Keratinocyte (primary cell): ENCODE measurements around the gene CES2.

Source experiments
- EZH2 ChIP-seq: IDR thresholded peaks from one replicate; pipeline ENCODE4 v1.6.1; 2012; ENCODE audit warnings: inconsistent platforms, mild to moderate bottlenecking, low read length, moderate library complexity
- TF ChIP-seq, protein P1 (sequence below), 3 experiments: IDR thresholded peaks in 1 of 3; conservative IDR thresholded peaks in 1 of 3; optimal IDR thresholded peaks in 1 of 3; 2 replicates in 2 of 3; 3 replicates in 1 of 3; pipeline versions ENCODE3 to v1.5.1; 2011; ENCODE audit warnings: low read length in 3 of 3, mild to moderate bottlenecking in 3 of 3, moderate library complexity in 2 of 3, control low read depth in 1 of 3, inconsistent platforms in 1 of 3; ENCODE audit not compliant: insufficient read depth in 2 of 3; ENCODE audit errors: extremely low read depth in 1 of 3

DNA sequence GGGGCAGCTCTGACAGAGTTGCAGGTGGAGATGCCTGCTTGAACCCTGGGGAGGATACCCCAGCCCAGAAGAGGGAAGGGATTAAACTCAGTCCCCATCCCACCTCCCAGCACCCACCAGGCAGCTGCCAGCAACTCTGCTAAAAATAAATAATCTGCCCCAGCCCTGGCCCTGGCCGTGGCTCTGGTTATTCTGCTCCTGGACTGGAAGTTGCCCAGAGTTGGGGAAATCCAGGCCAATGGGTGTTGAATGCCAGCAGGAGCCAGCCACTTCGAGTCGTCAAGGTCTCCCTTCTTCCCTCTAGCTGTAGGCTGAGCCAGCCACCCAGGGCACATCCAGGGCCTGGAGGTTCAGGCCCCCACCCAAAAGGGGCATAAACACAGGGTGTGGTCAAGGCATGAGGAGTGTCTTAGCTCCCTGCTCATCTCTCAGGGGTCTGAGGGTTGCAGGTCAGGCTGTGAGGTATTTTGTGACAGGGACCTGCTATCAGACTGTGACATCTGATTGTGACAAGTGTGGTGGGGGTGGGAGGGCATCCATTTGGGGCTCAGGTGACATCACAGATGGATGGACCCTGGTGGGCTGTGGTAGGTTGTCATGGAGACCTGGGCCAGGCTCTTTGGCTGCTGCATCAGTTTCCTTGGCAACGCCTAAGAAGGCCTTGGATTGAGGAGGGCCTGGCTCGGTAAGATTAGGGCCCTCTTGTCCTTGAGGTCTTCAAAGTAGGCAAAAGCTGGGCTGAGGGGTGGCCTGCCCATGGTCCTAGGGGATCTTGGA is 9.0 kb upstream of the CES2 start:
- TF ChIP-seq, protein P1, sequence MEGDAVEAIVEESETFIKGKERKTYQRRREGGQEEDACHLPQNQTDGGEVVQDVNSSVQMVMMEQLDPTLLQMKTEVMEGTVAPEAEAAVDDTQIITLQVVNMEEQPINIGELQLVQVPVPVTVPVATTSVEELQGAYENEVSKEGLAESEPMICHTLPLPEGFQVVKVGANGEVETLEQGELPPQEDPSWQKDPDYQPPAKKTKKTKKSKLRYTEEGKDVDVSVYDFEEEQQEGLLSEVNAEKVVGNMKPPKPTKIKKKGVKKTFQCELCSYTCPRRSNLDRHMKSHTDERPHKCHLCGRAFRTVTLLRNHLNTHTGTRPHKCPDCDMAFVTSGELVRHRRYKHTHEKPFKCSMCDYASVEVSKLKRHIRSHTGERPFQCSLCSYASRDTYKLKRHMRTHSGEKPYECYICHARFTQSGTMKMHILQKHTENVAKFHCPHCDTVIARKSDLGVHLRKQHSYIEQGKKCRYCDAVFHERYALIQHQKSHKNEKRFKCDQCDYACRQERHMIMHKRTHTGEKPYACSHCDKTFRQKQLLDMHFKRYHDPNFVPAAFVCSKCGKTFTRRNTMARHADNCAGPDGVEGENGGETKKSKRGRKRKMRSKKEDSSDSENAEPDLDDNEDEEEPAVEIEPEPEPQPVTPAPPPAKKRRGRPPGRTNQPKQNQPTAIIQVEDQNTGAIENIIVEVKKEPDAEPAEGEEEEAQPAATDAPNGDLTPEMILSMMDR (optimal IDR thresholded peaks at IDR 0.05 in 1 of 3, IDR thresholded peaks at IDR 0.05 in 1 of 3, conservative IDR thresholded peaks at IDR 0.05 in 1 of 3; ENCODE audit: extremely low read depth in 1 of 3, insufficient read depth in 2 of 3, low read length in 3 of 3), result no peak
- no peak for TF ChIP-seq EZH2
